AG09309 (cell line): ENCODE data around the gene DUSP2.

ENCODE experiments used
- DNase-seq: peaks from one replicate; pipeline ENCODE4 v3.0.0-alpha.2; 2010; ENCODE audit warnings: low read depth
- H3K4me3 ChIP-seq: 2 replicates; pipeline ENCODE4 v1.5.1; 2011; ENCODE audit warnings: mild to moderate bottlenecking, low read depth, low read length, moderate library complexity; ENCODE audit not compliant: control insufficient read depth
- TF ChIP-seq, protein P1 (sequence below): IDR thresholded peaks from 2 replicates; pipeline ENCODE4 v1.5.1; 2011; ENCODE audit warnings: mild to moderate bottlenecking, low read depth, low read length, inconsistent platforms; ENCODE audit not compliant: insufficient read depth, control insufficient read depth; ENCODE audit errors: missing control alignments

Gene DUSP2

DNA sequence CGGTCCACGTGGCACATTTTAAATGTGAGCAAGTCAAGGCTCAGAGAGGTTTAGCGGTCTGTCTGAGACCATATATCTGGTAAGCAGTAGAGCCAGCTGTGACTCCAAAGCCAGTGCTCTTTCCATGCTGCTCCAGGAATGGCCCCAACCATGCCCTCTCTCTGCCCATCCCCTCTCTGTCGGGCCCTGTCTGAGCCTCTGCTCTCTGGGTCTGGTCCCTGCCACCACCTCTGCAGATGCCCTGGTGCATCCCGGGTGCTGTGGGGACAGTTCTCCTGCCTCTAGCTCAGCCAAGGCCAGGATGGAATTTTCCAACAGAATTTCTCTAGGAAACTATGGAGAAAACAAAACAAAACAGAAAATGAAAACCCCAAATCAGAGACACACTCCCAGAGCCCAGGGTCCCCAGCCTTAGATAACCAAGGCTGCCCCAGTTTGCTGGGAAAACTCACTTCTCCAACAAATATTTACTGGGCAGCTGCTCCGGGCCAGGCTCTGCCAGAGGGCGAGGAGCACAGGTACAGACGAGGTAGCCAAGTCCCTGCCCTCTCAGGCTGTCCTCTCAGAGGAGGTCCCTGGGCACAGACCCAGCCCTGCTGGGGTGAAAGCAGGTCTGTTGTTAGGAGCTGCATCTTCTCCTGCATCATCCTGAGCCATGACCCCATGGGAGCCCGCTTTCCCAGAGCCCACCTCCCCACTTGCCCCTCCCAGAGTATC lies 38.1 kb downstream of the DUSP2 start:
- DNase-seq: no peak
- TF ChIP-seq, protein P1, sequence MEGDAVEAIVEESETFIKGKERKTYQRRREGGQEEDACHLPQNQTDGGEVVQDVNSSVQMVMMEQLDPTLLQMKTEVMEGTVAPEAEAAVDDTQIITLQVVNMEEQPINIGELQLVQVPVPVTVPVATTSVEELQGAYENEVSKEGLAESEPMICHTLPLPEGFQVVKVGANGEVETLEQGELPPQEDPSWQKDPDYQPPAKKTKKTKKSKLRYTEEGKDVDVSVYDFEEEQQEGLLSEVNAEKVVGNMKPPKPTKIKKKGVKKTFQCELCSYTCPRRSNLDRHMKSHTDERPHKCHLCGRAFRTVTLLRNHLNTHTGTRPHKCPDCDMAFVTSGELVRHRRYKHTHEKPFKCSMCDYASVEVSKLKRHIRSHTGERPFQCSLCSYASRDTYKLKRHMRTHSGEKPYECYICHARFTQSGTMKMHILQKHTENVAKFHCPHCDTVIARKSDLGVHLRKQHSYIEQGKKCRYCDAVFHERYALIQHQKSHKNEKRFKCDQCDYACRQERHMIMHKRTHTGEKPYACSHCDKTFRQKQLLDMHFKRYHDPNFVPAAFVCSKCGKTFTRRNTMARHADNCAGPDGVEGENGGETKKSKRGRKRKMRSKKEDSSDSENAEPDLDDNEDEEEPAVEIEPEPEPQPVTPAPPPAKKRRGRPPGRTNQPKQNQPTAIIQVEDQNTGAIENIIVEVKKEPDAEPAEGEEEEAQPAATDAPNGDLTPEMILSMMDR: no peak
- H3K4me3 ChIP-seq: no peak overlapping the region

DNA sequence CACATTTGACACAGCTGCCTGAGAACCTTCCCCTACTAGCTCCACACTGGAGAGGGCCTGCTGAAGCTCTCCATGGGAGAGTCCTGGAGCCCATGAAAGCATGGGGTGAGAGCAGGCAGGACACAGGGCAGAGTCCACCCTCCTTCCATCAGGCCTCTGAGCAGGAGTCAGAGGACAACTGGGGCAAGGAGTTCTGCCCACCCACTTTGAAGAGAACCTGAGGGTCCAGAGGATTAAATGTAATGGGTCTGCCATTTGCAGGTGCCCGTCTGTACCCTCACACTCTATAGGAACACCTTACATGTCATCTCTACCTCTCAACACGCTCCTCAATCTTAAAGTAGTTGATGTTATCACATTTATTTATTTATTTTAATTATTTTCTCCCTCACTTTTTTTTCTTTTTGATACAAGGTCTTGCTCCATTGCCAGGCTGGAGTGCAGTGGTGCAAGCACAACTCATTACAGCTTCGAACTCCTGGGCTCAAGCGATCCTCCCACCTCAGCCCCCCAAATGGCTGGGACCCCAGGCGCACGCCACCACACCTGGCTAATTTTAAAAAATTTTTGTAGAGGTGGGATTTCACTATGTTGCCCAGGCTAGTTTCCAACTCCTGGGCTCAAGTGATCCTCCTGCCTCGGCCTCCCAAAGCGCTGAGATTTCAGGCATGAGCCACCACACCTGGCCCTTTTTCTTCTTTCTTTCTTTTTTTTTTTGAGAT lies 39.1 kb downstream of the DUSP2 start:
- DNase-seq: no peak
- TF ChIP-seq, protein P1: no peak
- no peak overlapping the region for H3K4me3 ChIP-seq

DNA sequence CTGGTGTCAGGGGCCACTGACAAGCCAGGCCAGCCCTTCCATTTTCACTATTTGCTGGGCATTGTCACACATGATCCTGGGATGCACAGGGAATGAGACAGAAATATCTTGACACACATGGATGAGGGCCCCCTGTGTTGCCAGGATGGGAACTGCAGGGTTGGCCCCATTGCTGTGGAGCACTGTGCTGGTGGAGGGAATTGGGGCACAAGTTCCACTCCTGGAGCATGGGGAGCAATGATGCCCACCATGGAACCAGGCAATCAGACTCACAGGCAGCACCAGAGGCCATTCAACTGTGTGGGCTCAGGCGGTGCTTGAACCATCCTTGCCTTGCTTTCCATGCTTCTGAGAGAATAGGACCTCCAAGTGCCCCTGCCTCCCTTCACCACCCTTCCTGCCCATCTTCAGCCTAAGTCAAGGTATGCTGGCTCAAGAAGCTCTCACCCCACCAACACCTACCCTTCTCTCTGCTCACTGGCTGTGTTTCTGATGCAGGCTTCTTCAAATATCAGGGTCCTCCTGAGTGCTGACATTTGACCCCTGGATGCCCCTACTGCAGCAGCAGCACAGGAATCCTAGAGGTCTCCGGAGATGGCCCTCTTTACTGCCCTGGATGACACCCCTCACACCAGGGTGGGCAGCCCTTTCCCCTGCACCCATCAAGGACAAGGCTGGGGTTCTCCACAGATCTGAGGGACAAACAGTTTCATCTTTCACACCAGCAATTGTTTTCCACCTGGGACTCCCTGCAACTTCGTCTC lies 39.9 kb downstream of the DUSP2 start:
- H3K4me3 ChIP-seq: no peak overlapping the region
- TF ChIP-seq, protein P1: no peak
- DNase-seq: no peak

DNA sequence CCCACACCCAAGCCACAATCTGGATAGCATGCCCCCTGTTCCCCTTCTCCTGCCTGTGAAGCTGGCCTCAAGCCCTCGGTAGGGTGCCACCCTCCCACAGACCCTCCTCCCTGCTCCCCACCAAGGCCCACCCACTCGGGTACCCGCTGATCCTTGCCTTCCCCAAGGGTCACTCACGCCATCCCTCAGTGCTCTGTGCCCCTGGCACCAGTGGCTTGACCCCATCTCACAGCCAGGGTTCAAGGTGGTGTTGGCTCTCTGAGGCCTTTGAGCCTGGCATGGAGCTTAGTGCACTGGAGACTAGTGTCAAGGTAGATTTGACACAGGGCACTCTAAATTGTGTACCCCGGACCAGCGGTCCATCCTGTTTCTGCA lies 40.8 kb downstream of the DUSP2 start:
- H3K4me3 ChIP-seq: no peak overlapping the region
- TF ChIP-seq, protein P1: no peak

DNA sequence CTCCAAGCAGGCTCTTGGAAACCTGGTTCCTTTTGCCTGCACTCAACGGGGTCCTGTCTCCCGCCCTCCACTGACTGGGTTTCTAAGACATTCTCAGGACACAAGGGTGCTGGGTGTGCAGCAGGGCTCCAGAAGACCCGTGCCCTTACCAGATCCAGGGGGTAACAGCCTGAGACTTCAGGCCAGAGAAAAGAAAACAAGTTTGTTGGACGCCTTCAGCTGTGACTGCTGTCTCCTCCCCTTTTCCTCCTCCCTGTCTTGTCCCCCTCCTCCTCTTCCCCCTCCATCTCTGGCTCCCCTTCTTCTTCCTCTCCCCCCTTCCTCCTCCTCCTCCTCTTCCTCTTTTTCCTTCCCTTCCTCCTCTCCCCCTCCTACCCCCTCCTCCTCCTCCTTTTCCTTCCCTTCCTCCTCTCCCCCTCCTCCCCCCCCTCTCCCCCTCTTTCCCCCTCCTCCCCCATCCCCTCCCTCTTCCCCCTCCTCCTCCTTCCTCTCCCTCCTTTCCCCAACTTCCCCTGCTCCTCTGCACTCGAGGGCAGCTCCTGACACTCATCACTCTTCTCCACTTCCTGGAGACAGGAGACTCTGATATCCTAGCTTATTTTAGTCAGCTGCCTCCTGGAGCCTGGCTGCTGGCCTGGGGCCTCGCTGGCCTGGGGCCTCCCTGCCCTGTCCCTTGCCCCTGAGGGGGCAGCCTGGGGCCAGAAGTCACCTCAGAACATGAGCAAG lies 41.3 kb downstream of the DUSP2 start:
- TF ChIP-seq, protein P1: no peak
- H3K4me3 ChIP-seq: no peak overlapping the region
- DNase-seq: no peak

More for the DNA sequence above, 40.8 kb downstream of the DUSP2 start:
- no peak for DNase-seq

DNA sequence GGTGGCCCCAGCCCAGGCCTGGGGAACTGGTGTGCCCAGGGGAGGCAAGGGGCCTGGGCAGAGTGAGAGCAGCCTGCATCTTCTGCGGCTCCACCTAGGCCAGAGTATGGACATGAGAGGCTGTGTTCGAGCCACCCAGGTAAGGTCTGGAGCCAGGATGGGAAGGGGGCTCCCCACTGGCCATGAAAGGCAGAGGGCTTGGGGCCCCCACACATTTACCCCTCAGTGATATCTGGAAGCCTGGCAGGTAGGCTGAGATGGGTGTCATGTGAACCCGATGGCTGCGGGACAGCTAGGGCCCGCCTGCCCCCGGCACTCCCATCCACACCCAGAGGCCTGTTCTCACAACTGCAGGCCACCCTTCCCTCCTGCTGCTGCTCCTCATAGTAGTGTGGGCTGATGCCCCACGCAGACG lies 42.0 kb downstream of the DUSP2 start:
- DNase-seq: no peak
- TF ChIP-seq, protein P1: no peak
- H3K4me3 ChIP-seq: no peak overlapping the region
